Activated CD4-positive, alpha-beta T cell treated with anti-CD3 and anti-CD28 coated beads, Interleukin-10, Interleukin-2, amounts not matched to agents 100 ng/mL and 50 ng/mL, durations not matched to agents 16 hours and 8 hours (primary cell): ENCODE results near the gene TSC22D1.
A peak's percentile ranks its signal among the peaks of the same experiment; 100 is the strongest.
"Not testable (repeated sequence)": the region's sequence is repeated elsewhere in the genome, so short reads cannot be mapped to it uniquely, and the experiment has no call there.

Source experiments
- DNase-seq: peaks from one replicate; pipeline ENCODE4 v3.0.0-alpha.2; 2020

TSC22D1 gene

DNA sequence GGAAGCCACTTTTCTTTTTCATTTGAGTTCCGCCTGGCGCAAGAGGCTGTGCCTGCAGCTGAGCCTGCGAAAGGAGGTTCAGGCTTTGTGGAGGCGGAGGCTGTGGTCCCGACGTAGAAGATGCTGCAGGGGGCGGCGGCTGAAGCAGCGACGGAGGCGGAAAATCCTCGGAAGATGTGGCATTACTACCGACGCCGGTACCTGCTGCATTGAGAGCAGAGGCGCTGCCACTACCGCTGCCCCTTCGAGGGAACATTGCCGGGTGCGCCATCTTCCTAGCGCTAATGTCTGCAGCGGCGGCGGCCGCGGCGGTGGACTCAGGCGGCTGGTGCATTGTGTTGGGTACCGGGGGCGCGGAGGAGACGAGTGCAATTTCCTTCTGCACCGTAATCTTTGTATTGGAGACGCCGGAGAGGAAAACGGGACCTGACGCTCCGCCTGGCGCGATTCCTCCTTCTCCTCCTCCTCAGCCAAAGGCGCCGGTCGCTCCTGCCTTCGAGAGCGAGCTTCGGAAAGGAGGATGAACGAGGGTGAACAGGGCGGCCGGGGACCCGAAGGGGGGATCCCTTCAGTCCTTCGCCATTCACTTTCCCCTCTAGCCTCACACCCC lies at the start of gene TSC22D1:
Gene TSC22D1, minus strand, starts transcription at position 590 of the 610 bp plus-strand sequence. Its CDS starts 256 bp downstream, at position 334.
- DNase-seq: peak; percentile 59

DNA sequence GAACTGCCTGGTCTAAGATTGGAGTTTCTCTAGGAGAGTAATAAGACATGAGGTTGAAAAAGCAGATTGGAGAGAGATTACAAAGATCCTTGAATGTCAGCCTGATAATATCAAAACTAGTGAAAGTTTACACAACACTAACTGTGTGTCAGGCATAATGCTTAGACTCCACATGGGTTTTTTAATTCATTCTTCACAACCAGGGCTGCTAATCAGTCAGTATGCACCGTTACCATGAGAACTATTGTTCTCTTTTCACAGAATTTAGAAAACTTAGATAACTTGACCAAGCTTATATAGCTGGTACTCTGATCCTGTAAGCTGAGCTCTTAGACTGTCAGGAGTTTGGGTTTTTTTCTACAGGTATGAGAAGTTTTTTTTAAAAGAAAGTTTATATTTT lies 46.6 kb upstream of the TSC22D1 start:
- DNase-seq: no peak

DNA sequence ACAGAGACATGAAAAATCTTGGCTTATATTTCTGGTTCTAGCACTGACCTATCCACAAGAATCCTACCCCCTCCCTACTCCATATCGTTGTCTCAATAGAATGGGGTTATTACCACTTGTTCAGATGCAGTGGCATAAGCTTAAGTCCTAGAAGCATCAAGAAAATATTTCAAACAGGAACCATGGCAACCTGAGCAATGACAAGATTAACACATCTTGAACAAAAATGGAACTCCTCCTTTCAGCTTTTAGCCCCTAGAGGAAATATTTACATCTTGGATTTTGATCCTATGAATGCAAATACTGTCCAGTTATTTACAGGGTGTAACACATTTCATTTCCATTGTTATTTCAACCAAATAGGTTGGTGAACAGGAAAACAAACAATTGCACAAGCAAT lies 46.1 kb upstream of the TSC22D1 start:
- DNase-seq: no peak

DNA sequence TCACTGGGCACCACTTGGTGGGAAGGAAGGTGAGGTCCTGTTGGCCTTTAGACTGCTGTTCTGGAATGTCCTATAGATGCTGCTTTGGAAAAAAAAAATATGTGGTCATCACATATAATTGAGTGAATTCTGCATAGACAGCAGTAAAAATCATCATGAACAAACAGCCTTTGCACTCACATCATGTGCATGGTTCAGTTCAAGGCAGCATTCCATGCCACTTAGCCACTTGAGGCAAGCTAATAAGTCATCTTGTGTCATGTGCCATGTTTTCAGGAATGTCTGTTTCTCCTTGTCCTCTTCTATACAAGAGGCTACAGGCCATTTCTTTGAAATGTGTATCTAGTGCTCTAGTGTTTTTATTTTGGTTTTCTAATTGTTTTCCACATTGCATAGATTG lies 43.9 kb upstream of the TSC22D1 start:
- DNase-seq: no peak

DNA sequence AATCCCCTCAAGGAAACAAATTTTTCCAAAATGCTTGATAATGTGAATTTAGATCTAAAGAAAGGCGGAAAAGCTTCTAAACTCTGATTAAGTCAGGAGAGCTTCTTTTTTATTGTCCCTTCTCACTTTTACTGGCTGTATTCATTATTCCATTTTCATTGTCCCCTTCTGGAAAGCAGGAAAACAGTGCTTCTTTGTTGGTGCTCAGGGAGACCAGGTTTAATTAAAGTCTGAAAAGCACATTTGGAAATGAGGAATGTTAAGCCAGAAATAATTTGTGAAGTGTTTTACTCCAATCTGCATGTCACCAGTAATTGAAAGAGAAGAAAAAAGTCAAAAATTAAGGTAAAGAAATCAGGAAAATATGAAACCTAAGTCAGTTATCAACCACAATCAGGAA lies 43.5 kb upstream of the TSC22D1 start:
- DNase-seq: no peak

DNA sequence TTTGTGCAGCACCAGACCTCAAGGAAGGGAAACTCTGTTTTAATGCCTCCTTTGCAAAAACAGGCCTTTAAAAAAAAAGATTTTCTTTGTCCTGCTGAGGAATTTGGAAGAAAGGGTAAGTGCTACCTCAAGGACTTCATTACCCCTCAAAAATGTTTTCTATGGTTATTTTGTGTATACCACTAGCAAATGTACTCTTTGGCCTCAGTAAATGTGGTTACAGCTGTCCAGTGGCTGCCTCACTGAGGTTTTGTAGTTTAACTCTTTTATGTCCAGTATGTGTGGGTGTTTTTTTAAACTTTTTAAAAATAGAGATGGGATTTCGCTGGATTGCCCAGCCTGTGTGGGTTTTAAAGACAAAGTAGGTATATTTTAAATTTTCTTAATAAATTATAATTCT lies 42.2 kb upstream of the TSC22D1 start:
- DNase-seq: no peak

DNA sequence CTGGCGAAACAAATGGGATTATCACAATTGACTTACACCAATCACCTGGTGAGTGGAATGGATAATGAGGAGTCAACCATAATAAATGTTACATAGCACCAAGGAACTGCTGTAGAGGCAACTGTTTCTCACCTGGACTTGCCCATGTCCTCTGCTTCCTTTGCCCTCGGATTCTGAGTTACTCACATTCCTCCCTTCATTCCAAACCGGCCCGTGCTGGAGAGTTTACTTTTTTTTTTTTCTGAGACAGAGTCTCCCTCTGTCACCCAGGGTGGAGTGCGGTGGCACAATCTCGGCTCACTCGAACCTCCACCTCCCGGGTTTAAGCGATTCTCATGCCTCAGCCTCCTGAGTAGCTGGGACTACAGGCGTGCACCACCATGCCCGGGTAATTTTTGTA lies 41.5 kb upstream of the TSC22D1 start:
- no peak for DNase-seq

DNA sequence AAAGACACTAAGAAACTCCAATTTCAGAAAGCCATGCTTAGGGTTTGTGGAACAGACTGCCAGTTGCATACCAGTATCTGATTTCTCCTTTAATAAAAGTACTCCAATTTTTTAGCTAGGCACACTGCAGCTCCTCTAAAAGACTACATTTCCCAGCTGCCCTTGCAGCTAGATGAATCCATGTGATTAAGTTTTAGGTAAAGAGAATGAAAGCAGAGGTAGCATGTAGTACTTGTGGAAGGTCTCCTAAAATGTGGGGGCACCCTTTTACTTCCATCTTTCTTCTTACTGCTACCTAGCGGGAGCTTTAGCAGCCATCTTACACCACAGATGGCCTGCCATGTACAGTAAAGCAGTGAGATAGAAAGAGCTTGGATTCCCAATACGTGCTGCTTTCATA lies 33.0 kb upstream of the TSC22D1 start:
- no peak for DNase-seq

DNA sequence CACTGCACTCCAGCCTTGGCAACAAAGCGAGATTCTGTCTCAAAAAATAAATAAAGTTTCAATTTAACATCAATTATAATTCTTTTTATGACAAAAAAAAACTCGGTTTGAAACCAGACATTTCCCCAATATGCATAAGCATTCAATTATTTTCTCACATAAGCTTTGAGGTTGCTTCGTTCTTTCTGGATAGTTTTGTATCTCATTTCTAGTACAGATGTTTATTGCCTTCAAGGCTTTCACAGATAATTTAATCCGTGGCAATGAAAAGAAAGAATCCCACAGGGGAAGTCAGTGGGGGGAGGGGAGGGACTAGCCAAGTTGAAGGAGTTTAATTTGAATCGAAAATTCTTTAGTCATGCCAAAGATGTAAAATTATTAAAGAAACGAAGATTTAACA lies 29.6 kb upstream of the TSC22D1 start:
- DNase-seq: no peak

DNA sequence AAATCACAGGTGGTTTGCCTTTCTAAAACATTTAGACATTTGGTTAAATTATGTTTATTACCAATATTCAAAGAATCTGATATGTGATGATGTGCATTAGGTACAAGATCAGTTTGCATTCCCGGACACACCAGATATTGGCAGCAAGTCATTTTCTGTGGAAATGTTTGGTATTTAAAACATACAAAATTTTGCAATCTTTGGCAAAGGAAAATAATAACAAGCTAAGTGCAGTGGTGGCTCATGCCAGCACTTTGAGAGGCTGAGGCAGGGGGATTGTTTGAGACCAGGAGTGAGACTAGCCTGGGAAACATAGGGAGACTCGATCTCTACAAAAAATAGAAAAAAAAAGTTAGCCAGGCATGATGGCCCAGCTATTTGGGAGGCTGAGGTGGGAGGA lies 29.1 kb upstream of the TSC22D1 start:
- no peak for DNase-seq

DNA sequence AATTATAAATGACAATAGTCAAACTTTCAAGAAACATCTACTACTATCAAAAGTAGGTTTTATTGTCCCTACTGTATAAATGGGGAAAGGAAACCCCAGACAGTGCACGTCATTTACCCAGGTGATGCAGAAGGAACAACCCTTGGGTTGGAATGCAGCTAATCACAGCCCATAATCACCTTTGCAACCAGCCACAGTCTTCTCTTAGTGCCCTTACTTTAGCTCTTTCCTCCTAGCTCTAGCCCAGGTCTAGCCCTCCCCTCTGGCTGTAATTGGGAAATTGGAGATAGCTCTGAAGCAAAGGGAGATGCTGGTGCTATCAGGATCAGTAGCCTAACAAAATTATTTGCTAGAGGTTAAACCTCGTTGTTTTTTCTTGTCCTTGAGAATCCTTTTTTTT lies 25.5 kb upstream of the TSC22D1 start:
- DNase-seq: no peak

DNA sequence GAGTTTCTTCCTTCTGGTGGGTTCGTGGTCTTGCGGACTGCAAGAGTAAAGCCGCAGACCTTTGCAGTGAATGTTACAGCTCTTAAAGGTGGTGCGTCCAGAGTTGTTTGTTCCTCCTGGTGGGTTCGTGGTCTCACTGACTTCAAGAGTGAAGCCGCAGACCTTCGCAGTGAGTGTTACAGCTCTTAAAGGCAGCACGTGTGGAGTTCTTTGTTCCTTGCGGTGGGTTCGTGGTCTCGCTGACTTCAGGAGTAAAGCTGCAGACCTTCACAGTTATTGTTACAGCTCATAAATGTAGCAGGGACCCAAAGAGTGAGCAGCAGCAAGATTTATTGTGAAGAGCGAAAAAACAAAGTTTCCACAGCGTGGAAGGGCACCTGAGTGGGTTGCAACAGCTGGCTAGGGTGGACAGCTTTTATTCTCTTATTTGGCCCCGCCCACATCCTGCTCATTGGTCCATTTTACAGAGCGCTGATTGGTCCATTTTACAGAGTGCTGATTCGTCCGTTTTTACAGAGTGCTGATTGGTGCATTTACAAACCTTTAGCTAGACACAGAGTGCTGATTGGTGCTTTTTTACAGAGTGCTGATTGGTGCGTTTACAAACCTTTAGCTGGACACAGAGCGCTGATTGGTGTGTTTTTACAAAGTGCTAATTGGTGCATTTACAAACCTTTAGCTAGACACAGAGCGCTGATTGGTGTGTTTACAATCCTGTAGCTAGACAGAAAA lies 17.9 kb upstream of the TSC22D1 start:
- not testable (repeated sequence) for DNase-seq

DNA sequence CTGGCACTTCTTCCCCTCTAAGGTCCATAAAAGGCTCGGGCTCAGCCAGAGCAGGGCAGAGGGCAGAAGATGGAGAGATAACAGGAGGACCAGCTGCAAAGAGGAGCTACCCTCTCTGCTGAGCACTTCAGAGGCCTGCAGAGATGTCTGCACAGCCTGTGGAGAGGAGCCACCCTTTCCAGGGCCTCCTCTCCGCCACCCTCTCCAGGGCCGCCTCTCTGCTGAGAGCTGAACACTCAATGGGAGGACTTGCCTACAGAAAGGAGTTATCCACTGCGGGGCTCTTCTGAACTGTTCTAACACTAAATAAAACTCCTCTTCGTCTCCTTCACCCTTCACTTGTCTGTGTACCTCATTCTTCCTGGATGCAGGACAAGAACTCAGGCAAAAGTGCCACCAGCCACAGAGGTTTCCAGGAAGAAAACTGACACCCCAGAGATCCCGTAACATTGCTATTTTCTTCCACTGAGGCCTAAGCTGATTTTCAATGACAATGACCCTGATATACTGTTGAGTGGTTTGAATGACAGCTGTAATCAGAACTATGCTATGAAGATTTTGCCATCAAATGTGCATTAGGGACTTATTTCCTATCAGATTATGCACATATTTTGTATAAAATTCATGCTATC lies 16.2 kb upstream of the TSC22D1 start:
- no peak for DNase-seq

DNA sequence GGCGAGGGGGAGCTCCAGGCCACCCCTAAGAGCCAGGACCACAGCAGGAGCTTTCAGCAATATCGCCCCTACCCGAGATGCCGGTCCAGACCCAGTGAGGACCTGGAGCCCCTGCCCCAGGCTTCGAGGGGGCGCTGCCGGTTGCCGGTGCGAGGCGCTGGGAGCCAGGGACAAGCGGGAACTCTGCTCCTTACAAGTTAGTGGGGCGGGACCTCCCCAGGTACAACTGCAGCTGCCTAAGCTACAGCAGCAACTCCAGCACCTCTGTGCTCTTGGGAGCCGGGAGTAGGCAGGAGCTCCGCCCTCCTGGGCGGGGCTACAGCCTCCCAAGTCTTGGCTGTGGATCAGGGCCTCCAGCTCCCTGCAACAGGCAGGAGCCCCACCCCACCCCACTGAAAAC lies 15.2 kb upstream of the TSC22D1 start:
- DNase-seq: no peak

DNA sequence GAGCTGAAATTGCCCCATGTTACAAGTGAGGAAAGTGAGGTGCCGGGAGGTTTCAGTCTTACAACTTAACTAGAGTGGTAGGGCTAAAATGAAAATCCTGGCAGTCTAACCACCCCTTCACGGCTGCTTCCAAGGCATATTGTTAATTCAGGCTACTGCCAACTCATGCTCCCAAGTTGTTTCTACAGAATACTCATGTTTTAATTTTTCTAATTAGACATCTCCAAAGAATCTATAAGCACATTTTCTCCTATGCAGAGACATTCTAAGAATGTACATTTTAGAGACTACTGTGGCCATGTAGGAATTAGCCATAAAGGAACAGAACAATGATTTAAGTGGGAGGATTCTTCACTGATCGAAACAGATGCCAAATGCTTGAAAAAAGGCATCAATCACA lies 7.0 kb upstream of the TSC22D1 start:
- DNase-seq: no peak

DNA sequence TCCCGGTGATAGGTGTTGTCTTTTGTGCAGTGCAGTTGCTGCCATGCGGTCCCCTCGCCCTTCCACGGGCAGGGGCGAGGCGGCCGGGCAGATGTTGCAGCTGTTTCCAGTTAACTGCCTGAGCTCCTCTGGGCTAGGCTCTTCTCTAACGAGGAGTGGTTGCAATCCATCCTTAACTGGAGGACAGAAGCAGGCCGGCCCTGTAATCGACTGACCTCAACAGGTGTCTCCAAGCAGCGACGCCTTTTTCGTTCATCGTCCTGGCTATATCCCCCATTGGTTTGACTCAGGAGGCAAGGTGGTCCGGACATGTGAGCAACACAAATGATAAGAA lies 1.9 kb upstream of the TSC22D1 start:
- DNase-seq: no peak

DNA sequence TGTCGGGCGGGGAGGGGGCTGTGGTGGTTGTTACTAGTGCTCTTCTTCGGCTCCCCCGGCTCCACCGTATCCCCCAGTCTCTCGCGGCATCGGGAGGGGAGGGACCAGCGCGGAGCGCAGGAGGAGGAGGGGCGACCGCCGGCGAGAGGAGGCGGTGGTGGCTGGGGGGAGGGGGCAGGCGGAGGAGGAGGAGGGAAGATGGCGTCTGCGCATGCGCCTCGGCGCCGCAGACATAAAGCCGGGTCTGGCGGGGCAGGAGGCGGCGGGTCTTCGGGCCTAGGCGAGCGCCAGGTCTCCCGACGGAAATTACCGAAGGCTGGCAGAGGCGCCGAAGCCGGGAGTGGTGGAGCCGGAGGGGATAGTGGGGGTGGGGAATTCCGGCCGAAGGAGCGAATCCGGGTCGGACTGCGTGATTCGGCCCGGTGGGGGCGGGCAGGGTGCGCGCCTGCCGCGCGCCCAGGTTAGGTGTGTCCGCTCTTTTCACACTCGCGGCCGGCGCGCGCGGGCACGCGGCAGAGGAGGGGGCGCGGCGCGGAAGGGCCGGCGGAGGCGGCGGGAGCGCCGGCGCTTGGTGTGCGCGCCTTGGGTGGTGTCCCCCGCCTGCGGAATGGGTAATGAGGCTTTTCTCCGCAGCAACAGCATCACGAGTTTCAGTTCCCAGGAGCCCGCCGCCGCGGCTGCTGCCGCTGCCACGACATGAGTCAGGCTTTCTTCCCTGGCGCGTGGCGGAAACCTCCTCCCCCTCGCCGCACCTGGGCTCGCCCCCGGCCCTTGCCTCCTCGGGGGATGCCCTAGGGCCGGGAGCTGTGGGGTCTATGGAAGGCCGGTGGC lies 1.3 kb upstream of the TSC22D1 start:
- peak; percentile 95 for DNase-seq

DNA sequence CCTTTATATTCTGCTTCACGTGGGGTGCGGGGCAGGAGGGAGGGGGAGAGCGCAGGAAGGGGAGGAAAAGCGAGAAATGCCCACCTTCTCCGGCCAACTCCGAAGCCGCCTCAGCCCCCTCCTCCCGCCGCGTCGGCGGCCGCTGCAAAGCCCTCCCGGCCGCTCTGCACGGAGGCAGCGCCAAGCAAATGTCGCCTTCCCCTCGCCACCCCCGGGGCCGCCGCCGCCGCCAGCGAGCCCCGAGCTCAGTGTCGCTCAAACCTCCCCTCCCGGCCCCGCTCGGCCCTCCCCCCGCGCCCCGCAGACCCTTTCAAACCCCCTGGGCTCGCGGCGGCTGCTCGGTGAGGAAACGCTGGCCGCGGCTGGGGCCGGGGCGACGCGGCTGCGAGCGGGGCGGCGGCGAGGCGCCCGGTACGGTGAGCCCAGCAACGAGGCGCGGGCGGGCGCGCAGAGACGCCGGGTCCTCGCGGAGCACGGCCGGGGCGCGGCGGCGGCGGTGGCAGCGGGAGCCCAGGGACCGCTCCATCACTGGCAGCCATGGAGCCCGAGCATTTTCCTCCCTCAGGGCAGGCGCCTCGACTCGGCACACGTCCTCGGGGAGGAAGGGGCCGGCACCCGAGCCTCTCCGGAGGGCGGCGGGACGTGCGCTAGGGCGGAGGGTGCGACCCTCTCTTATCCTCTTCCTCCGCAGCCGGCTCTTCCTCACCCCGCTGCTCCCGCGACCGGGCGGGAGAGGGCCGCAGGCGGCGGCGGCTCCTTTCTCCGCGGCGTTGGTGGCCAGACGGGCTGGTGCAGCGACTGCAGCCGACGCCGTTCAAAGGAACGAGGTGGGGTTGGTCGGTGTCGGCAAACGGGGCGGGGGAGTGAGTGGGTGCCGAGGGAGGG lies 463 bp upstream of the TSC22D1 start:
- no peak for DNase-seq

DNA sequence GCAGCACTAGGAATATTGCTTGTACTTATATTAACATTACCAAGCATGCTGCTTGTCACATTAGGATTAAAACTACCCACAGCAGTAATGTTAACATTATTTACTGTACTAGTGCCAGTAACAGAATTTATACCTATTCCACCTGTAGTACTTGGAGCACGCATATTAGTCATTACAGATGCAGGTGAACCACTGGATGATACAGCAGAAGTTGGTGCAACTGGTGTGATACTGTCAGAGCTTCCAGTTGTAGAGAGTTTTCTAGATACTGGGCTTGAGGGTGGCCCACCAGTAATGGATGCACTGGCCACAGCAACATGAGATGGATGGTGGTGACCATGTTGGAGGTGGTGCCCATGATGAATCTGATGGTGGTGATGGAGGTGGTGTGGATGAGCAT lies 1.1 kb downstream of the TSC22D1 start:
- no peak for DNase-seq

DNA sequence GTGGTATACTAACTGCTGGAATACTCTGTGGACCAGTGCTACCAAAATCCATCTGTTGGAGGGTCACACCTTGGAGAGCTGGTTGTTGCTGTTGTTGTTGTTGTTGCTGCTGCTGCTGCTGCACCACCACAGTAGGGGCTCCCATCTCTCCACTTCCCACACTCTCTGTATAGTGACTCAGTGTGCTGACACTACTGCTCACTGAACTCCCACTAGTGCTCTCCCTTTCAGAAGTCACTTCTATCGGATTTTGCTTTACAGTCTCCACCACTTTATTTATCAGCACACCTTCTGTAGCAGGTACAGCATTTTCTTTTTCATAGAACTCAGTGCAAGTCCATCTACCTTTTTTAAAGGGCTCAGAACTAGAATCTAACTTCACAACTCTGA lies 1.7 kb downstream of the TSC22D1 start:
- no peak for DNase-seq

DNA sequence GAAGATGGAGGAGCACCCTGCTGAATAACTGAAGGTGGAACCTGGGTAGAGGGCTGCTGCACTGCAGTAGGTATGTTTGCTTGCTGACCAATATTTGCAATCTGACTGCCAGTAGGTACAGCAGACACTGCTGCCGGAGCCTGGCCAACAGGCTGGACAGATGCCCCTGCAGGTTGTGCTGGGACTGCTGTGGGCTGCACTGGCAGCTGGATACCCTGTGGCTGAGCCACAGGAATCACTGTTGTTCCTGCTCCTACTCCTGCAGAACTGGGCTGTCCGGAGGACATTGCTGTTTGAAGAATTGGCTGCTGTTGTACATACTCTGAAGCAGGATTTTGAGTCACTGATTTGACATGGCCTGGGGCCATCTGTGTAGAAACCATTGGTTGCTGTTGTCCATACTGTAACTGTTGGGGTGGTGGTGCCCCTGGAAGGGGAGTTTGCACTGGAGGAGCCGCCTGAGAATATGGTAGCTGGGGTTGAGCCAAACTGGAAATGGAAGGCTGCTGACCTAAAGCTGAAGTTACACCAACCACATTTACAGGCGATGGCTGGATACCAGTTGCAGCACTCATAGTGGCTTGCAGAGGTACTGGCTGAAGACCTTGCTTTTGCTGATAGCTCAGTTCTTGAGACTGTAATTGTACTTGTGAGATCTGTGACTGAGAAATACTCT lies 2.2 kb downstream of the TSC22D1 start:
- peak; percentile 27 for DNase-seq

DNA sequence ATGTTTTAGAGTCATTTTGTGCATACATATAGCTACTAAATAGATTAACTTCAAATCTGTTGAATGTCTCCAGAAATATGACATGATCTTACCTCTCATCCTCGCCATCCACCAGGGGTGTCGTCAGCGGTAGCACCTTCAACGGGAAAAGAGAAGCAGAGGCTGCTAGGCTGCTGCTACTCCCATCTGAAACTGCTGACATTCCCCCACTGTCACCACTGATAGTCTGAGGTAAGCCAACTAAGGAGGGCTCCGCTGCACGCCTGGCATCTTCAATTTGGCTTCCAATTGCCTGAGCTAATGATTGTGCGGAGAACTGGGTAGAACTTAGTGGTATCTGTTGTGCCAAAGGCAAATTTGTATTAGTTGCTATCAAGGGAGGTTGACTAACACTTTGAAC lies 3.1 kb downstream of the TSC22D1 start:
- no peak for DNase-seq
